ENCODE results near the gene NLRP6. TPM values are rescaled to one million over a fixed set of nuclear protein-coding genes. Genes with fewer than 3 reads are reported as not detected.

Gene NLRP6
- total and polyA plus RNA-seq, 7 experiments from 2014 or later = 5.4 to 24.7 (median 13.8) TPM

GRCh38 chr11:287821-288477 lies 9.7 kb downstream of the NLRP6 start:
- Mint-ChIP-seq H3K27me3 (peaks cover 0 to 15% (median 0%) of the 10 kb centered on the region in 5 donors), H3K9me3 (peaks cover 0 to 4% (median 0%) of the 10 kb centered on the region in 11 donors), H3K4me1 (peaks cover 26 to 57% (median 44%) of the 10 kb centered on the region in 7 donors), H3K36me3 (peaks cover 0 to 30% (median 0%) of the 10 kb centered on the region in 5 donors), H3K27ac (peak overlapping the region; percentile 89 to 100 (median 98)), H3K4me3 (peak overlapping the region; percentile 88 to 100 (median 98))
- H3K9me3 ChIP-seq (ENCODE audit: control insufficient read depth in 2 of 3, low read length in 3 of 3) = no peaks in the 10 kb centered on the region
- ATAC-seq = peak; percentile 48
- intact Hi-C loops (cut with micrococcal nuclease) = loop anchor here (1.0 to 5.0 kb wide), 6 partner anchors 8 to 81 kb away; partner anchors contain the start of genes BET1L (in 1 of the 2), PSMD13 (in 1 of the 2), RIC8A (in 1 of the 2) and SIRT3 (in 1 of the 2)
- peak in 6 of 9 donors; percentile 22 to 70 (median 58) for DNase-seq
- peaks cover 16% of the 10 kb centered on the region in 2 donors for H3K4me1 ChIP-seq (ENCODE audit: control insufficient read depth in 2 of 2, insufficient read depth in 2 of 2, low read length in 2 of 2)
- CTCF ChIA-PET = interaction anchor here (0.6 to 2.4 kb wide), 8 partner anchors 18 to 72 kb away, joined by 3 to 11 read pairs (median 4); no protein-coding TSS in a partner anchor
- H3K4me3 ChIP-seq (ENCODE audit: low read length) = peak overlapping the region; percentile 64
- peak overlapping the region; percentile 100 for H3K27ac ChIP-seq (ENCODE audit: low read depth, low read length)
- H3K27me3 ChIP-seq (ENCODE audit: control insufficient read depth in 2 of 2, insufficient read depth in 2 of 2, low read length in 2 of 2) = no peaks in the 10 kb centered on the region
- POLR2A ChIA-PET = interaction anchor here (0.6 to 15.1 kb wide), 21 partner anchors 10 to 122 kb away, joined by 3 to 330 read pairs (median 12); partner anchors contain the start of genes BET1L, IFITM2, IFITM5 and NLRP6
- H3K36me3 ChIP-seq (ENCODE audit: control insufficient read depth in 2 of 3, insufficient read depth in 3 of 3, low read length in 3 of 3) = peaks cover 0 to 37% (median 0%) of the 10 kb centered on the region in 3 experiments

GRCh38 chr11:288478-289397 lies 10.5 kb downstream of the NLRP6 start, which contains the start of gene PGGHG:
Gene PGGHG, plus strand, starts transcription at chr11:289126. Its CDS starts 691 bp downstream, at chr11:289817.
- H3K36me3 ChIP-seq (ENCODE audit: control insufficient read depth in 2 of 3, insufficient read depth in 3 of 3, low read length in 3 of 3) = peaks cover 0 to 45% (median under 1%) of the 10 kb centered on the region in 3 experiments
- POLR2A ChIA-PET = interaction anchor here (0.7 to 15.1 kb wide), 18 partner anchors 9 to 121 kb away, joined by 3 to 330 read pairs (median 12); partner anchors contain the start of genes BET1L, IFITM2, IFITM5 and NLRP6

GRCh38 chr11:289398-289711 lies 11.1 kb downstream of the NLRP6 start:
- peaks cover 0 to 4% (median 0%) of the 10 kb centered on the region in 11 donors for H3K9me3 Mint-ChIP-seq
- H3K27ac Mint-ChIP-seq = peak overlapping the region; percentile 74 to 95 (median 88)
- intact Hi-C loops (cut with micrococcal nuclease) = loop anchor here (1.0 to 5.0 kb wide), 4 partner anchors 9 to 83 kb away; partner anchors contain the start of genes BET1L (in 1 of the 2), PSMD13 (in 1 of the 2), RIC8A (in 1 of the 2) and SIRT3 (in 1 of the 2)
- H3K4me1 ChIP-seq (ENCODE audit: control insufficient read depth in 2 of 2, insufficient read depth in 2 of 2, low read length in 2 of 2) = peaks cover 16% of the 10 kb centered on the region in 2 donors
- POLR2A ChIA-PET = interaction anchor here (0.8 to 15.1 kb wide), 14 partner anchors 9 to 117 kb away, joined by 3 to 330 read pairs (median 8); partner anchors contain the start of genes BET1L, IFITM2, IFITM5 and NLRP6
- peak overlapping the region; percentile 100 for H3K27ac ChIP-seq (ENCODE audit: low read depth, low read length)
- peak in 7 of 9 donors; percentile 24 to 69 (median 57) for DNase-seq
- peaks cover 0 to 23% (median 0%) of the 10 kb centered on the region in 5 donors for H3K36me3 Mint-ChIP-seq
- H3K4me3 ChIP-seq (ENCODE audit: low read length) = peak overlapping the region; percentile 47
- ATAC-seq = peak; percentile 49
- peak overlapping the region; percentile 68 to 89 (median 84) for H3K4me3 Mint-ChIP-seq
- H3K9me3 ChIP-seq (ENCODE audit: control insufficient read depth in 2 of 3, low read length in 3 of 3) = no peaks in the 10 kb centered on the region
- CTCF ChIA-PET = interaction anchor here (1.0 to 2.4 kb wide), 4 partner anchors 17 to 37 kb away, joined by 3 to 11 read pairs (median 4); no protein-coding TSS in a partner anchor
- H3K27me3 ChIP-seq (ENCODE audit: control insufficient read depth in 2 of 2, insufficient read depth in 2 of 2, low read length in 2 of 2) = no peaks in the 10 kb centered on the region
- H3K27me3 Mint-ChIP-seq = peaks cover 0 to 14% (median 0%) of the 10 kb centered on the region in 5 donors
- H3K4me1 Mint-ChIP-seq = peaks cover 19 to 48% (median 33%) of the 10 kb centered on the region in 7 donors
- H3K36me3 ChIP-seq (ENCODE audit: control insufficient read depth in 2 of 3, insufficient read depth in 3 of 3, low read length in 3 of 3) = peaks cover 0 to 51% (median 7%) of the 10 kb centered on the region in 3 experiments

More at GRCh38 chr11:288478-289397, 10.5 kb downstream of the NLRP6 start, which contains the start of gene PGGHG:
- peaks cover 0 to 24% (median 0%) of the 10 kb centered on the region in 5 donors for H3K36me3 Mint-ChIP-seq
- intact Hi-C loops (cut with micrococcal nuclease) = loop anchor here (1.0 to 5.0 kb wide), 5 partner anchors 8 to 82 kb away; partner anchors contain the start of genes BET1L (in 1 of the 2), PSMD13 (in 1 of the 2), RIC8A (in 1 of the 2) and SIRT3 (in 1 of the 2)
- H3K27me3 Mint-ChIP-seq = peaks cover 0 to 14% (median 0%) of the 10 kb centered on the region in 5 donors
- CTCF ChIA-PET = interaction anchor here (0.9 to 2.4 kb wide), 5 partner anchors 17 to 40 kb away, joined by 3 to 11 read pairs (median 3); no protein-coding TSS in a partner anchor
- Histone ChIP-seq H3K27ac (ENCODE audit: low read depth, low read length) (peak within 1 kb of the TSS; percentile 100), H3K4me1 (ENCODE audit: control insufficient read depth in 2 of 2, insufficient read depth in 2 of 2, low read length in 2 of 2) (peaks cover 16% of the 10 kb centered on the region in 2 donors), H3K4me3 (ENCODE audit: low read length) (peak within 1 kb of the TSS; percentile 64), H3K9me3 (ENCODE audit: control insufficient read depth in 2 of 3, low read length in 3 of 3) (no peaks in the 10 kb centered on the region), H3K27me3 (ENCODE audit: control insufficient read depth in 2 of 2, insufficient read depth in 2 of 2, low read length in 2 of 2) (no peaks in the 10 kb centered on the region)
- peak; percentile 65 for ATAC-seq
- peak within 1 kb of the TSS; percentile 88 to 100 (median 98) for H3K4me3 Mint-ChIP-seq
- peaks cover 0 to 4% (median 0%) of the 10 kb centered on the region in 11 donors for H3K9me3 Mint-ChIP-seq
- H3K27ac Mint-ChIP-seq = peak within 1 kb of the TSS; percentile 89 to 100 (median 98)
- peaks cover 20 to 50% (median 36%) of the 10 kb centered on the region in 7 donors for H3K4me1 Mint-ChIP-seq
- DNase-seq = peak in 5 of 9 donors; percentile 40 to 72 (median 49)

GRCh38 chr11:289712-290620 lies 11.8 kb downstream of the NLRP6 start:
- Mint-ChIP-seq H3K36me3 (peaks cover 0 to 22% (median 0%) of the 10 kb centered on the region in 5 donors), H3K9me3 (peaks cover 0 to 4% (median 0%) of the 10 kb centered on the region in 11 donors), H3K27me3 (peaks cover 0 to 13% (median 0%) of the 10 kb centered on the region in 5 donors), H3K4me1 (peaks cover 19 to 48% (median 33%) of the 10 kb centered on the region in 7 donors), H3K27ac (peak overlapping the region; percentile 74 to 95 (median 88)), H3K4me3 (peak overlapping the region; percentile 68 to 89 (median 84))
- peaks cover 0 to 57% (median 8%) of the 10 kb centered on the region in 3 experiments for H3K36me3 ChIP-seq (ENCODE audit: control insufficient read depth in 2 of 3, insufficient read depth in 3 of 3, low read length in 3 of 3)
- H3K27me3 ChIP-seq (ENCODE audit: control insufficient read depth in 2 of 2, insufficient read depth in 2 of 2, low read length in 2 of 2) = no peaks in the 10 kb centered on the region
- peaks cover 16% of the 10 kb centered on the region in 2 donors for H3K4me1 ChIP-seq (ENCODE audit: control insufficient read depth in 2 of 2, insufficient read depth in 2 of 2, low read length in 2 of 2)
- ChIA-PET CTCF (interaction anchor here (0.5 to 2.4 kb wide), 7 partner anchors 9 to 53 kb away, joined by 3 to 11 read pairs (median 3); partner anchors contain the start of gene PSMD13), POLR2A (interaction anchor here (0.8 to 15.1 kb wide), 16 partner anchors 8 to 116 kb away, joined by 3 to 330 read pairs (median 6); partner anchors contain the start of genes BET1L, IFITM2, IFITM5 and NLRP6)
- intact Hi-C loops (cut with micrococcal nuclease) = loop anchor here (1.0 to 5.0 kb wide), 4 partner anchors 10 to 83 kb away; partner anchors contain the start of genes BET1L (in 1 of the 2), PSMD13 (in 1 of the 2), RIC8A (in 1 of the 2) and SIRT3 (in 1 of the 2)
- DNase-seq (peak in 5 of 9 donors; percentile 41 to 59 (median 45)), ATAC-seq (peak; percentile 22)
- peak overlapping the region; percentile 47 for H3K4me3 ChIP-seq (ENCODE audit: low read length)
- H3K27ac ChIP-seq (ENCODE audit: low read depth, low read length) = peak overlapping the region; percentile 100
- H3K9me3 ChIP-seq (ENCODE audit: control insufficient read depth in 2 of 3, low read length in 3 of 3) = no peaks in the 10 kb centered on the region
